ENCODE results near the gene ERMN. TPM values are rescaled to one million over a fixed set of nuclear protein-coding genes. Genes with fewer than 3 reads are reported as not detected.

The ERMN gene
- total RNA-seq, 1 donor from 2014 or later = 0.70 TPM

DNA sequence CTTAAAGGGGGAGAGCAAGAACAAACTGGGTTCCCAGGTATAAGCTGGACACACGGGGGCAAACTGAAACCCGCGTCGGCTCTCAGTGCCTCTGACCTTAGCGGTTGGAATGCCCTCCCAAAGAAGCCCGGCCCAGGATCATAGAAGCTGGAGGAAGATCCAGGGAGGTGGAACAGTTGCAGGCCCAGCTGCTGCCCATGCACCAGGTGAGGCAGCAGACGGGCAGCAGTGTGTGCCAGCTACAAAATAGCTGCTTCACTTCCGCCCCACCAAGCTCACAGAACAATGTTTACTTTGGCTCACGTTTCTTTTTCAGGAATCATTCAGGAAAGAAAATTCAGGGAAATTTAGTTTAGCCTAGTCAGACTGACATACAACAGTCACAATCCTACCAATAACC, 3.9 kb upstream of the ERMN start:
- no peak for DNase-seq (ENCODE audit: low spot score)

GRCh38 chr2:157327621-157328500, 2.2 kb upstream of the ERMN start:
- DNase-seq (ENCODE audit: low spot score) = peak; percentile 83

- DNase-seq (ENCODE audit: low spot score) = no peak
Measured at GRCh38 chr2:157327200-157327599, 1.6 kb upstream of the ERMN start.

DNA sequence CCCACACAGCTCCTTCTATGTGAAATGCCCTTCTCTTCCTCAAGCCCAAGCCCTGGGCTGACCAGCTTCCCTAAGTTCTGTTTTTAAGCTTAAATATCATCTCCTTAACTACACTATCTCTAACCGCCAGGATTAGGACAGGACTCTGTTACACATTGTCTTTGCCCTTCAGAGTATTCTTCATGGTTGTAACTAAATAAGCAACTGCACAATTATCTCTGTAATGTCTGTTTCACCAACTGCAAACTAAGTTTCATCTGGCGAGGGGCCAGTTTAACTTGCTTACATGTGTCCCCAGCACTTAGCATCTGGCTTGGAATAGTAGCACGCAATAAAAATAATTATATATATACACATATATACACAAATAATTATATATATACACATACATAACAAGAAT, 1.1 kb upstream of the ERMN start:
- DNase-seq (ENCODE audit: low spot score) = no peak

DNA sequence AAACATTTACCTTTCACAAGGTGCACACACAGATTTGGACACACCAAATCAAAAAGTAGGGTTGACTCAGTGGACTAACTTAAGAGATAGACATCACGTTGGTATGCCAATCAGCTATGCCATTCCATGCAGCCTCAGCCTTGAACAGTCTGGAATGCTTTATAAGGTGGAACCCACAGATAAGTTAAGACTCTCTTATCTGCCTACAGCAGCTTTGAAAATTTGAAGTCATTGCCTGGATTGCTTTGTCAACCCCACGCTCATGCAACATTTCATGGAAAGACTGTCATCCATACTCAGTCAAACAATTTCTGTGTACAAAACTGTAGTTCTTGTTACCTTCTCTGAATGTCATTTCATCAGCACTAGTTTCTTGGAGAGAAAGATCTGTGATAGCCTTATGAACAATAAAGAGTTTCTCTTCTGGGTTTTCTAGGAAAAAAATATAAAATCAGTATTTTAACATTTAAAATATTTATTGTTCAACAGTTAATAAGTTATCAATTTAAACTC, 1.2 kb downstream of the ERMN start:
- DNase-seq (ENCODE audit: low spot score) = no peak

DNA sequence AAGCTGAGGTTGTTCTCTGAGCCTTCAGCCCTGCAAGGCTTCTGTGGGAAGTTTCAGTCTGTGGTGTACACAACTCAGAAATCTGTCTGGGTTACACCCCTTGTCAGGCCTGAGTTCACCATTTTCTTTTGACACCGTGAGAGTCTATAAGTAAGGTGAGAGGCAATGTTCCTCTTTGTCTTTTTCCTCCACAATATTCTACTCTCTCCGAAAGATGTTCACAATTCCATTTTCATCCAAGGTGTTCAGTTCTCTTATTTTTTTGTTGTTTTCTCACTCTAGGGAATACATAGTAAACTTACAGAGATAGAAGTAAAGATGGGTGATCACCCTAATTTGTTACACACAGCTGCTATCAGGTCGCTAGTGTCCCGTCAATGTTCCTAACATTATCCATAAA, 3.2 kb downstream of the ERMN start:
- no peak for DNase-seq (ENCODE audit: low spot score)

DNA sequence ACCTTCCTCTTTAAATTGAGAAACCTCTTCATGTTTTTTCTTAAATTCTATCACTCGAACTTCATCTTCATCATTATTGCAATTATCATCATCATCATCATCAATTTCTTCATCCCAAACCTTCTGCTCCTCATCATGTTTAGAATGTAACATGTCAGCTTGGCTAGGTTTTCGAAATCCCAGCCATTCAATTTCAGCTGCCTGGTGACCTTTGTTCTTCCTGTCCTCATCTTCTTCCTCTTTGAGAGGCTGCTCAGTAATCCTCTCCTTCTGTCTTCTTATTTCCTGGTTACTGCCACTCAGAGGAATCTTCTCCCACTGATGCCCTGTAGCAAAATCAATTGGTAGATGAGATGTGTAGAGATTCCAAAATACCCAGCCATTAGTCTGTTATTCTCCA, 4.2 kb downstream of the ERMN start:
- DNase-seq (ENCODE audit: low spot score) = no peak

DNA sequence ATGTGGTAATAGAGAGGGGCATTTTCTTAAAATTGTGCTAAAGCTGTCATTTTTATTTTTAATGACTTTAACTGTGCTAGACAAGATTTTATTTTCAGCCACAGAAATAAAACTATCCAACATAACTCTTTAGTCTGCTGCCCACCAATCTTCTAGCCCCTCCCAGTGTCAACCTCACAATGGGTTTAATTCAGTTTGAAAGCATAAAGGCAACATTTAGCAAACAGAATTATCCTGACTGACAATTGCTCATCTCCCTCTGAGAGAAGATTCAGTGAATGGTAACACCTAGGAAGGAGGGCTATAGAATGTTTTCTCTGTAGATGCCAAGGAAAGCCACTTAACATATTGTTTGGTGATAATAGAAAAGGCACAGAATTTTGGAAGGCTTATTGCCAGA, 5.2 kb downstream of the ERMN start:
- no peak for DNase-seq (ENCODE audit: low spot score)

- DNase-seq (ENCODE audit: low spot score) = no peak
Measured at GRCh38 chr2:157319795-157320194, 5.8 kb downstream of the ERMN start.

DNA sequence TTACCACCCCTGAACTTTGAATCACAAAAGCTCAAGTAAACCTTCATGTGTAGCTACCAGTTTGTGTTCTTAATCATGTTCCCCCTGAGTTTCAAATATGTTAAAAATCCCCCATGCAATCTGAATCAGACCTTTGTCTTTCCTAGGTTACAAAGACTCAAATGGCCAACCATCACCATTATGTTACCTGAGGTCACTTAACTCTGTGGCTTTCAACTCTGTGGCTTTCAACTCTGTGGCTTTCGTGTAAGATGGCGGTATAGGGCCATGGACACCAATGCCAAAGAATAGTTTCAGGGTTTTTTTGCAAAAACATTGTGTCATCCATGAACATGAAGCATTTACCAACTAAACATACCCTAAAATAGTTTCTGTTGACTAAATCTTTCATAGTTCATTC, 6.7 kb downstream of the ERMN start:
- no peak for DNase-seq (ENCODE audit: low spot score)

GRCh38 chr2:157315901-157316300, 9.7 kb downstream of the ERMN start:
- no peak for DNase-seq (ENCODE audit: low spot score)

DNA sequence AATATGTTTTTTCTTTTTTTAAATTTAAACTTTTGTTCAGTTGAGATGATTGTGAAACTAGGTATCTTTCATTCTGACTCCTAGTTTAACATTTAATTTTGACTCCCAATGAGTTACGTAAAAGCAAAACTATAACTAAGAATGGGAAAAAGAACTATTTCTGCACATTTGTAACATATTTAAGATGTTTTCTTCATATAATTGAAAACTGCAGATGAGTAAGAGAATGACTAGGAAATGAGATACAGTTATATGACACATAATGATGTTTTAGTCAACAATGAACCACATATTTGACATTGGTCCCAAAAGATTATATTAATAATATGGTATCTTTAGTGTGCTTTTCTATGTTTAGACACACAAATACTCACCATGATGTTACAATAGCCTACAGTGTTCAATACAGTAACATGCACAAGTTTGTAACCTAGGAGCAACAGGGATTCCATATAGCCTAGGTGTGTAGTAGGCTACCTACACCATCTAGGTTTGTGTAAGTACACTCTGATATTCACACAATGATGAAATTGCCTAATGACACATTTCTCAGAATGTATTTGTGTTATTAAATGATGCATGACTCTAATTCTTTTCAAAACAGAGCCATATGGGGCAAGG, 12.6 kb downstream of the ERMN start:
- no peak for DNase-seq (ENCODE audit: low spot score)

DNA sequence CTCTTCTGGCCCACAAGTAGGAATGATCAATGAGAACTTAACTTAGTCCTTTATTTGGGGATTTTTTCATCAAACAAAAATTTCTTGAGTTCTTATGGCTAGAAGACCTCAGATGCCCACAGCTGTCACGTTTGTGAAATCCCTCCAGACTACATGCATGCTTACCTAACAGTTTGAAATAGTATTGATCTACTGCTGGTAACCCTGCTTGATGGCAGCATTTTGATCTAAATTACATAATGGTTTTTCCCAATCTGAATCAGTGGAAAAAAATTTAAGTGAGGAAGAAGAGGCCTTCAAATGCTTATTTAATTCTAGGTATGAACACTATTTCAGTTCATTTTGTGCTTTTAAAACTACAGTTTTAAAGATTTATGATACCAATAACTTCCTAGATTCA, 13.9 kb downstream of the ERMN start:
- DNase-seq (ENCODE audit: low spot score) = no peak

- no peak for DNase-seq (ENCODE audit: low spot score)
Measured at GRCh38 chr2:157309878-157310277, 15.7 kb downstream of the ERMN start.

GRCh38 chr2:157307021-157307420, 18.6 kb downstream of the ERMN start:
- DNase-seq (ENCODE audit: low spot score) = no peak

- DNase-seq (ENCODE audit: low spot score) = no peak
Measured at GRCh38 chr2:157305723-157306110, 19.9 kb downstream of the ERMN start.

DNA sequence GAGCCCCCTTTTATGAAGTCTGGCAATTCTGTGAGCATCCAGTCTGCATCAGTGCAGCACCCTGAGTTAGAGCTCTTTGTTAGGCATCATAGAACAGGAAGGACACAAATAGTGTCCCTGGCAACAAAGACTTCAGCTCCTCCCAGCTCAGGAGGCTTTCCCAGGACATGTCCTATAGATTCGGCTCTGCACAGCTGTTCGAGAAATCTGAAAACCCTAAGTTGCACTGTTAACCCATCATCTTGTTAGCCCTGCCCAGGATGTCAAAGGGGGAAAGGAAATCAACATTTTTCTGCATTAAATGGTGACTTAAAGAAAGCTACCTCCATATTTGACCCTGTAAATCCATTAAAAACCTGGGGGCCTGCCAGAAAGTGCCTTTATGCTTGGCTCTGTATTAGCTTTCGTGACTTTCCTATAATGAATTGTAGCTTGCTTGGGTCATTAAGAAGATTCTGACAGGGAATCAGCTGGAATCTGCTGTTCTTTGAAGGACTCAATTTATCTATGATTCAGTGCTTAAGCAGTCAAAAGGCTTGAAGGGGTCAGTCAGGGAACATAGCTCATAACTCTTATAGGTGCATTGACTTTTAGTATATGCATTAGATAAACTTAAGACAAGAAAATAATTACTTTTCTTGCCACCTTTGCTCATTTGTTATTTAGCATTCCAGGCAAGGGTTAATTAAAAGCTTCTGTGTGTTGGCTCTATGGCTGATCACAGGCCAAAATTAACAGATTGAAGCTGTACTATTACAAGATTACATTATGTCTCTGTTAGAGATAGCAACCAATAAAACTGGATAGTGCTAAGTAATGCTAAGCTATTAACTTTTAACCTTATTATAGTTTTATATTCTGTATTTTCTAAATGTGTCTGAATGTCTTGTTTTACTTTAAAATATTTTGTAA, 20.6 kb downstream of the ERMN start:
- no peak for DNase-seq (ENCODE audit: low spot score)

GRCh38 chr2:157303612-157304011, 22.0 kb downstream of the ERMN start:
- DNase-seq (ENCODE audit: low spot score) = no peak

- DNase-seq (ENCODE audit: low spot score) = no peak
Measured at GRCh38 chr2:157302492-157303099, 23.0 kb downstream of the ERMN start.

DNA sequence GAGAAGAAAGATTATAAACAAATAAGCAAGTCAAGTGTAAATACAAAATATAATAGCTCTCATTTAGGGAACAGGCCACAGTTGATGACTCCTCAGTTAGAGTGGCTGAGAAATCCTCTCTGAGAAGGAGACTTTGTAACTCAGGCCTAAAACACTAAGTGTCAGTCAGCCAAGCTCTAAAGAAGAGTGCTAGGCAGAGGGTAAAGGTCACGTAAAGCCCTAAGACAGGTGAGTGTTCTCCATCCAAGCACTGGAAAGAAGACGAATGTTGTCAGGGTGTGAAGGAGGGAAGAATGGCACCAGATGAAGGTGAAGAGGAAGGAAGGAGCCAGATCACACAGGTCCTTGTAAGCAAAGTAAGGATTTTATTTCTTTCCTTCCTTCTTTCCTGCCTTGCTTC, 24.3 kb downstream of the ERMN start:
- no peak for DNase-seq (ENCODE audit: low spot score)

DNA sequence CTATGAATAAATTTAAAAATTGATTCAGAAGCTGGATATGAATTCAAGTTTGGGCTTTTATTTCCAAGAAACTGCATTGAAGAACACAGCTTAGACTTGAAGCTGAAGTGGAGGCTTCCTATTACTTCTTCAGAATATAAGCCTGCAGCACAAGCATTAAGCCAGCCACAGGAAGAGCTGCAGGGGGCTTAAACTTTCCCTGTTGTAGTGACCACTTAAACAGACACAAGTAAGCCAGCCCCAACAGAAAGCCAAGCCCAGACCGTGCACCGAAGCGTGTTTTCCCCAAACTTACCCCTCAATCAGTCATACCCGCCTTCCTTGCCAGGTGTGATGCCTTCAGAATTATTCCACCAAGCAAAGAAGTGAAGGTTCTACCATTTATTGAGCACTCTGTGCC, 28.7 kb downstream of the ERMN start:
- no peak for DNase-seq (ENCODE audit: low spot score)

DNA sequence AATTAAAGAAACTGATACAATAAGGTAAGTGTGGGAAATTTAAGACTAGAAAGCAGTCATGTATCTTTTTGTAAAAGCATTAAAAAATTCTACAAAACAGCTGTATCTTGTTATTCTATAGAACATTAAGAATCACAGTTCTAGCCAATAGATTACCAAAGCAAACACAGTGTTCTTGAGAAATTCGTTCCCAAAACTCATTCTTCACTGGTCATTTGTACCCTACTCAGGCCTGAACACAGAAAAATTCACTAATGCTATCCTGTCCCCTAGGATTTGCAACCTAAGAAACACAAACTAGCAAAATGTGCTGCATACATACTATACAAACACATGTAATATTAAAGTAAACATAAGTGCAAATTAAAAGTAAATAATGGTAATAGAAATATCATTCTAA, 29.1 kb downstream of the ERMN start:
- no peak for DNase-seq (ENCODE audit: low spot score)
